HEK293 (cell line): ENCODE results near the gene COL4A1.

ENCODE experiments used
- CTCF ChIA-PET: fragments of 350-600 bp; formaldehyde crosslinking; extraction: SDS; loops from one replicate; lab custom pipeline; 2021; ENCODE audit warnings: antibody characterized with exemption; lab: Yijun Ruan, JAX
- POLR2A ChIA-PET: fragments of 300-600 bp; formaldehyde crosslinking; extraction: SDS; loops from one replicate; lab custom pipeline; 2020; ENCODE audit warnings: antibody characterized with exemption, inconsistent platforms; lab: Yijun Ruan, JAX
- H3K27ac ChIP-seq: fragments of 200-500 bp; sonication (Bioruptor generic); 2 replicates; pipeline ENCODE4 v1.5.1; 2014; ENCODE audit warnings: low read depth, low read length, control low read depth, inconsistent platforms; ENCODE audit errors: extremely low read depth
- H3K36me3 ChIP-seq, 2 experiments: fragments of 200-500 bp in 1 of 2; sonication (Bioruptor generic) in 1 of 2; 1 replicate in 1 of 2; 2 replicates in 1 of 2; pipeline ENCODE4 v1.5.1; 2014 to 2017; ENCODE audit warnings: inconsistent platforms in 2 of 2, low read length in 2 of 2; ENCODE audit not compliant: control insufficient read depth in 2 of 2, insufficient read depth in 1 of 2
- H3K4me1 ChIP-seq: fragments of 200-500 bp; sonication (Bioruptor generic); 2 replicates; pipeline ENCODE4 v1.5.1; 2014; ENCODE audit warnings: mild to moderate bottlenecking, low read length, inconsistent platforms; ENCODE audit not compliant: control insufficient read depth, insufficient read depth
- H3K4me3 ChIP-seq: 2 replicates; pipeline ENCODE4 v1.5.1; 2011; ENCODE audit warnings: low read depth, mild to moderate bottlenecking, control low read depth, low read length, moderate library complexity
- H3K9me3 ChIP-seq: fragments of 200-500 bp; sonication (Bioruptor generic); 2 replicates; pipeline ENCODE4 v1.5.1; 2014; ENCODE audit warnings: low read depth, low read length, inconsistent platforms; ENCODE audit not compliant: control insufficient read depth, insufficient read depth
- BCL11A ChIP-seq: fragments of 450-650 bp; formaldehyde crosslinking; IDR thresholded peaks from 2 replicates; pipeline ENCODE4 v1.5.1; 2016; ENCODE audit warnings: low read depth, missing biosample characterization, missing genetic modification characterization
- KLF1 ChIP-seq: fragments of 450-650 bp; formaldehyde crosslinking; IDR thresholded peaks from 2 replicates; pipeline ENCODE4 v1.5.1; 2016; ENCODE audit warnings: missing biosample characterization, missing genetic modification characterization
- KLF7 ChIP-seq: fragments of 450-650 bp; formaldehyde crosslinking; IDR thresholded peaks from 2 replicates; pipeline ENCODE4 v1.5.1; 2016; ENCODE audit warnings: missing biosample characterization, missing genetic modification characterization, borderline replicate concordance
- MYNN ChIP-seq: fragments of 450-650 bp; formaldehyde crosslinking; IDR thresholded peaks from 2 replicates; pipeline ENCODE4 v1.5.1; 2016; ENCODE audit warnings: missing biosample characterization, missing genetic modification characterization, borderline replicate concordance
- OSR2 ChIP-seq: fragments of 450-650 bp; formaldehyde crosslinking; IDR thresholded peaks from 2 replicates; pipeline ENCODE4 v1.5.1; 2016; ENCODE audit warnings: missing biosample characterization, missing genetic modification characterization
- PRDM1 ChIP-seq: fragments of 450-650 bp; formaldehyde crosslinking; IDR thresholded peaks from 2 replicates; pipeline ENCODE4; 2016; ENCODE audit warnings: missing biosample characterization, missing genetic modification characterization
- REST ChIP-seq: fragments of 450-650 bp; formaldehyde crosslinking; IDR thresholded peaks from 2 replicates; pipeline ENCODE4 v1.5.1; 2016; ENCODE audit warnings: missing biosample characterization, missing genetic modification characterization
- SETDB1 ChIP-seq: IDR thresholded peaks from one replicate; pipeline ENCODE4 v1.6.1; 2017; ENCODE audit warnings: mild to moderate bottlenecking, low read length, moderate library complexity, mixed read lengths; ENCODE audit not compliant: insufficient read length
- YY1 ChIP-seq: fragments of 450-650 bp; formaldehyde crosslinking; IDR thresholded peaks from 2 replicates; pipeline ENCODE4 v1.5.1; 2018; ENCODE audit warnings: missing biosample characterization, missing genetic modification characterization
- ZBTB20 ChIP-seq: fragments of 450-650 bp; formaldehyde crosslinking; IDR thresholded peaks from 2 replicates; pipeline ENCODE4 v1.5.1; 2016; ENCODE audit warnings: missing biosample characterization, missing genetic modification characterization
- ZNF114 ChIP-seq: fragments of 450-650 bp; formaldehyde crosslinking; IDR thresholded peaks from 2 replicates; pipeline ENCODE4 v1.5.0; 2017; ENCODE audit warnings: missing biosample characterization, missing genetic modification characterization
- ZNF132 ChIP-seq: fragments of 450-650 bp; formaldehyde crosslinking; IDR thresholded peaks from 2 replicates; pipeline ENCODE4 v1.5.1; 2017; ENCODE audit warnings: missing biosample characterization, missing genetic modification characterization, borderline replicate concordance
- ZNF138 ChIP-seq: fragments of 450-650 bp; formaldehyde crosslinking; IDR thresholded peaks from 2 replicates; pipeline ENCODE4 v1.5.1; 2016; ENCODE audit warnings: missing biosample characterization, missing genetic modification characterization, borderline replicate concordance
- ZNF214 ChIP-seq: fragments of 450-650 bp; formaldehyde crosslinking; IDR thresholded peaks from 2 replicates; pipeline ENCODE4 v1.5.1; 2017; ENCODE audit warnings: missing biosample characterization, mild to moderate bottlenecking, missing genetic modification characterization, borderline replicate concordance
- ZNF37A ChIP-seq: fragments of 450-650 bp; IDR thresholded peaks from 2 replicates; pipeline ENCODE4 v1.5.1; 2018; ENCODE audit warnings: missing biosample characterization, missing genetic modification characterization
- ZNF391 ChIP-seq: fragments of 450-650 bp; formaldehyde crosslinking; IDR thresholded peaks from 2 replicates; pipeline ENCODE4 v1.5.1; 2016; ENCODE audit warnings: low read depth, missing biosample characterization, missing genetic modification characterization, borderline replicate concordance
- ZNF404 ChIP-seq: fragments of 450-650 bp; formaldehyde crosslinking; IDR thresholded peaks from 2 replicates; pipeline ENCODE4 v1.5.1; 2017; ENCODE audit warnings: missing biosample characterization, missing genetic modification characterization
- ZNF426 ChIP-seq: fragments of 450-650 bp; formaldehyde crosslinking; IDR thresholded peaks from 2 replicates; pipeline ENCODE4 v1.5.1; 2017; ENCODE audit warnings: missing biosample characterization, missing genetic modification characterization, mild to moderate bottlenecking, inconsistent platforms, moderate library complexity
- ZNF48 ChIP-seq: fragments of 450-650 bp; formaldehyde crosslinking; IDR thresholded peaks from 2 replicates; pipeline ENCODE4 v1.5.1; 2016; ENCODE audit warnings: missing biosample characterization, missing genetic modification characterization
- ZNF510 ChIP-seq: fragments of 450-650 bp; formaldehyde crosslinking; IDR thresholded peaks from 2 replicates; pipeline ENCODE4 v1.5.1; 2018; ENCODE audit warnings: mild to moderate bottlenecking, missing genetic modification characterization, missing biosample characterization; ENCODE audit not compliant: insufficient replicate concordance
- ZNF664 ChIP-seq: fragments of 450-650 bp; formaldehyde crosslinking; IDR thresholded peaks from 2 replicates; pipeline ENCODE4 v1.5.1; 2016; ENCODE audit warnings: missing biosample characterization, missing genetic modification characterization
- ZNF677 ChIP-seq: fragments of 450-650 bp; IDR thresholded peaks from 2 replicates; pipeline ENCODE4 v1.5.0; 2018; ENCODE audit warnings: missing biosample characterization, mild to moderate bottlenecking, missing genetic modification characterization, moderate library complexity
- ZNF707 ChIP-seq: fragments of 450-650 bp; formaldehyde crosslinking; IDR thresholded peaks from 2 replicates; pipeline ENCODE4 v1.5.1; 2016; ENCODE audit warnings: missing biosample characterization, missing genetic modification characterization
- TF ChIP-seq, protein P1 (sequence below): fragments of 450-650 bp; formaldehyde crosslinking; IDR thresholded peaks from 2 replicates; pipeline ENCODE4 v1.5.1; 2016; ENCODE audit warnings: missing biosample characterization, missing genetic modification characterization
- TF ChIP-seq, protein P2 (sequence below): fragments of 450-650 bp; IDR thresholded peaks from 2 replicates; pipeline ENCODE4 v1.5.1; 2018; ENCODE audit warnings: missing biosample characterization, mild to moderate bottlenecking, missing genetic modification characterization
- TF ChIP-seq, protein P3 (sequence below): fragments of 450-650 bp; formaldehyde crosslinking; IDR thresholded peaks from 2 replicates; pipeline ENCODE4 v1.5.1; 2016; ENCODE audit warnings: missing biosample characterization, missing genetic modification characterization
- TF ChIP-seq, protein P4 (sequence below): fragments of 450-650 bp; formaldehyde crosslinking; IDR thresholded peaks from 2 replicates; pipeline ENCODE4 v1.5.1; 2016; ENCODE audit warnings: missing biosample characterization, missing genetic modification characterization

The COL4A1 gene

DNA sequence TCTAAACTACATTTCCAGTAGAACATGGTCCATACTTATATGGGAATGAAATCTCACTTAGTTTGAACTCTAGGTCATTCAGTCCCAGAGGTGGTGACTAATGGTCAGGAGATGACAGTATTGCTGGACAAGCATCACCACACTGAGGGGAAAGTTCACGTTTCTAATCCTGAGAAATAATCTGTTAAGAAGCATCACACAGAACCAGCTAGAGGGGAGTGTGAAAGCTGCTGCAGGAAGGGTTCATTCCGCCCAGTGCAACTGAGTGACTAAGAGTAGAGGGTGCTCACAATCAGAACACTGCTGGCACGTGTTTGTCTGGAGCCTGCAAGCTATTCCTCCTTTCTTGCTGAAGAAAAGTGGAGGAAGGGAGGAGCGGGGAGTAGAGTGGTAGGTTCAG, 2.7 kb downstream of the COL4A1 start:
- no peak for TF ChIP-seq ZNF707 (tag by site-specific recombination)
- TF ChIP-seq, protein P1, sequence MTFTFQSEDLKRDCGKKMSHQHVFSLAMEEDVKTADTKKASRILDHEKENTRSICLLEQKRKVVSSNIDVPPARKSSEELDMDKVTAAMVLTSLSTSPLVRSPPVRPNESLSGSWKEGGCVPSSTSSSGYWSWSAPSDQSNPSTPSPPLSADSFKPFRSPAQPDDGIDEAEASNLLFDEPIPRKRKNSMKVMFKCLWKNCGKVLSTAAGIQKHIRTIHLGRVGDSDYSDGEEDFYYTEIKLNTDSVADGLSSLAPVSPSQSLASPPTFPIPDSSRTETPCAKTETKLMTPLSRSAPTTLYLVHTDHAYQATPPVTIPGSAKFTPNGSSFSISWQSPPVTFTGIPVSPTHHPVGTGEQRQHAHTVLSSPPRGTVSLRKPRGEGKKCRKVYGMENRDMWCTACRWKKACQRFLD (tag by site-specific recombination), result no peak
- TF ChIP-seq MYNN (tag by site-specific recombination), result no peak
- no peak for TF ChIP-seq ZNF37A
- no peak for TF ChIP-seq ZNF510 (tag by site-specific recombination)
- no peak for TF ChIP-seq ZNF391
- TF ChIP-seq OSR2 (tag by site-specific recombination), result no peak
- no peak for TF ChIP-seq ZNF132 (tag by site-specific recombination)
- no peak for TF ChIP-seq ZNF114 (tag by site-specific recombination)
- TF ChIP-seq ZNF677 (tag by site-specific recombination), result no peak
- TF ChIP-seq KLF1 (tag by site-specific recombination), result no peak
- TF ChIP-seq REST (tag by site-specific recombination), result no peak
- TF ChIP-seq ZNF138 (tag by site-specific recombination), result no peak
- TF ChIP-seq BCL11A (tag by site-specific recombination), result no peak
- TF ChIP-seq, protein P2, sequence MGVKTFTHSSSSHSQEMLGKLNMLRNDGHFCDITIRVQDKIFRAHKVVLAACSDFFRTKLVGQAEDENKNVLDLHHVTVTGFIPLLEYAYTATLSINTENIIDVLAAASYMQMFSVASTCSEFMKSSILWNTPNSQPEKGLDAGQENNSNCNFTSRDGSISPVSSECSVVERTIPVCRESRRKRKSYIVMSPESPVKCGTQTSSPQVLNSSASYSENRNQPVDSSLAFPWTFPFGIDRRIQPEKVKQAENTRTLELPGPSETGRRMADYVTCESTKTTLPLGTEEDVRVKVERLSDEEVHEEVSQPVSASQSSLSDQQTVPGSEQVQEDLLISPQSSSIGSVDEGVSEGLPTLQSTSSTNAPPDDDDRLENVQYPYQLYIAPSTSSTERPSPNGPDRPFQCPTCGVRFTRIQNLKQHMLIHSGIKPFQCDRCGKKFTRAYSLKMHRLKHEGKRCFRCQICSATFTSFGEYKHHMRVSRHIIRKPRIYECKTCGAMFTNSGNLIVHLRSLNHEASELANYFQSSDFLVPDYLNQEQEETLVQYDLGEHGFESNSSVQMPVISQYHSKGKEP, result no peak
- no peak for TF ChIP-seq ZNF48 (tag by site-specific recombination)
- no peak for TF ChIP-seq ZNF404 (tag by site-specific recombination)
- no peak overlapping the region for H3K27ac ChIP-seq
- POLR2A ChIA-PET, result interaction anchor here (4.2 kb wide), 1 partner anchor 44 kb away, joined by 18 read pairs; no protein-coding TSS in a partner anchor
- no peaks in the 10 kb centered on the region for H3K4me1 ChIP-seq
- no peak overlapping the region for H3K4me3 ChIP-seq
- H3K9me3 ChIP-seq, result no peaks in the 10 kb centered on the region
- CTCF ChIA-PET, result interaction anchor here (1.2 kb wide), 1 partner anchor 108 kb away, joined by 6 read pairs; no protein-coding TSS in a partner anchor
- no peaks in the 10 kb centered on the region for H3K36me3 ChIP-seq

- no peak overlapping the region for H3K4me3 ChIP-seq
- ChIA-PET CTCF (interaction anchor here (0.6 to 1.2 kb wide), 2 partner anchors 12 to 108 kb away, joined by 3 to 6 read pairs; no protein-coding TSS in a partner anchor), POLR2A (interaction anchor here (4.2 kb wide), 1 partner anchor 44 kb away, joined by 18 read pairs; no protein-coding TSS in a partner anchor)
- H3K27ac ChIP-seq, result no peak overlapping the region
- H3K4me1 ChIP-seq, result no peaks in the 10 kb centered on the region
- no peak for TF ChIP-seq YY1 (tag by site-specific recombination)
- TF ChIP-seq ZBTB20 (tag by site-specific recombination), result no peak
- no peak for TF ChIP-seq SETDB1
- TF ChIP-seq, protein P3, sequence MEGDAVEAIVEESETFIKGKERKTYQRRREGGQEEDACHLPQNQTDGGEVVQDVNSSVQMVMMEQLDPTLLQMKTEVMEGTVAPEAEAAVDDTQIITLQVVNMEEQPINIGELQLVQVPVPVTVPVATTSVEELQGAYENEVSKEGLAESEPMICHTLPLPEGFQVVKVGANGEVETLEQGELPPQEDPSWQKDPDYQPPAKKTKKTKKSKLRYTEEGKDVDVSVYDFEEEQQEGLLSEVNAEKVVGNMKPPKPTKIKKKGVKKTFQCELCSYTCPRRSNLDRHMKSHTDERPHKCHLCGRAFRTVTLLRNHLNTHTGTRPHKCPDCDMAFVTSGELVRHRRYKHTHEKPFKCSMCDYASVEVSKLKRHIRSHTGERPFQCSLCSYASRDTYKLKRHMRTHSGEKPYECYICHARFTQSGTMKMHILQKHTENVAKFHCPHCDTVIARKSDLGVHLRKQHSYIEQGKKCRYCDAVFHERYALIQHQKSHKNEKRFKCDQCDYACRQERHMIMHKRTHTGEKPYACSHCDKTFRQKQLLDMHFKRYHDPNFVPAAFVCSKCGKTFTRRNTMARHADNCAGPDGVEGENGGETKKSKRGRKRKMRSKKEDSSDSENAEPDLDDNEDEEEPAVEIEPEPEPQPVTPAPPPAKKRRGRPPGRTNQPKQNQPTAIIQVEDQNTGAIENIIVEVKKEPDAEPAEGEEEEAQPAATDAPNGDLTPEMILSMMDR (tag by site-specific recombination), result no peak
- no peak for TF ChIP-seq ZNF664 (tag by site-specific recombination)
- TF ChIP-seq ZNF214 (tag by site-specific recombination), result no peak
- no peak for TF ChIP-seq ZNF426 (tag by site-specific recombination)
- TF ChIP-seq KLF7, result no peak
- no peak for TF ChIP-seq PRDM1
- TF ChIP-seq, protein P4, sequence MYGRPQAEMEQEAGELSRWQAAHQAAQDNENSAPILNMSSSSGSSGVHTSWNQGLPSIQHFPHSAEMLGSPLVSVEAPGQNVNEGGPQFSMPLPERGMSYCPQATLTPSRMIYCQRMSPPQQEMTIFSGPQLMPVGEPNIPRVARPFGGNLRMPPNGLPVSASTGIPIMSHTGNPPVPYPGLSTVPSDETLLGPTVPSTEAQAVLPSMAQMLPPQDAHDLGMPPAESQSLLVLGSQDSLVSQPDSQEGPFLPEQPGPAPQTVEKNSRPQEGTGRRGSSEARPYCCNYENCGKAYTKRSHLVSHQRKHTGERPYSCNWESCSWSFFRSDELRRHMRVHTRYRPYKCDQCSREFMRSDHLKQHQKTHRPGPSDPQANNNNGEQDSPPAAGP (tag by site-specific recombination), result no peak
- no peaks in the 10 kb centered on the region for H3K36me3 ChIP-seq
- H3K9me3 ChIP-seq, result no peaks in the 10 kb centered on the region
Observed at GRCh38 chr13:110303644-110304043, 3.3 kb downstream of the COL4A1 start.
